Heart left ventricle (tissue), 13 donors: ENCODE data around the gene INF2.

Source experiments
- CTCF ChIP-seq, 12 donors: fragments of 200-600 bp; sonication (generic) in 4 of 12; IDR thresholded peaks; one replicate each; pipeline versions ENCODE4 v1.5.0 to v1.8.0; 2018 to 2022; ENCODE audit warnings: antibody characterized with exemption in 12 of 12, mild to moderate bottlenecking in 5 of 12
- POLR2A ChIP-seq, 2 donors: fragments of 450-650 bp; IDR thresholded peaks; one replicate each; pipeline ENCODE4 v1.6.1; 2017; ENCODE audit warnings: antibody characterized with exemption in 2 of 2, mild to moderate bottlenecking in 2 of 2, moderate library complexity in 2 of 2
- donor health status: ischemic (EF 13 %, LVEDD 7.1; RV severe dilation, severe dysfunction).
- donor health status: DM: no; HTN: yes; CAD: no.
- donor health status: DM: no; HTN: no; CAD: no.
- donor health status: ischemic (EF 25% LVEDD 6.9; RV normal size, moderate dysfunction).
- donor health status: ischemic (EF 25% LVEDD 5.7; RV mildly dilated, moderate dysfunction).
- donor health status: ischemic (EF 35%, LVEDD 5.7; RV mildly dilated, moderate dysfunction).
- donor health status: nonischemic (EF 11% LVEDD 7.7; RV severe dilation, severe dysfunction).
- donor health status: DM: yes; HTN: yes; CAD: no.
- donor health status: PGD.
- donor health status: ischemic (EF 29% LVEDD 5.4; RV normal size, mild dysfunction).
- donor health status: nonischemic (EF 23%, LVEDD 6.1; RV moderate dilation, normal function).

GRCh38 chr14:104724407-104724980 lies 35.1 kb downstream of the INF2 start:
- TF ChIP-seq POLR2A (IDR thresholded peaks at IDR 0.05) (no peak), CTCF (IDR thresholded peaks at IDR 0.05) (no peak)
